GM18951 (cell line): Measurements from ENCODE around the gene IRAG1.

Experiments
- POLR2A ChIP-seq: IDR thresholded peaks from 4 replicates; pipeline ENCODE4 v1.6.1; 2011; ENCODE audit warnings: mild to moderate bottlenecking; ENCODE audit not compliant: insufficient read length, insufficient read depth; ENCODE audit errors: extremely low read depth
- in situ Hi-C: fragments of 300-500 bp; cut with MboI; formaldehyde crosslinking; loops from one replicate; pipeline ENCODE4 v1.12.0; 2022; ENCODE audit warnings: low sequenced_read_pairs, mixed read lengths, inconsistent platforms; ENCODE audit not compliant: unreplicated experiment

IRAG1 gene

GRCh38 chr11:10693509-10694081 is at the start of gene IRAG1:
TSS of gene IRAG1 (minus strand) at chr11:10693755. CDS start at chr11:10693602, 153 bp downstream.
- no peak for TF ChIP-seq POLR2A
- in situ Hi-C loops, result no loop called here

GRCh38 chr11:10742460-10743208 is 49.1 kb upstream of the IRAG1 start:
- in situ Hi-C loops, result no loop called here
- no peak for TF ChIP-seq POLR2A

GRCh38 chr11:10735481-10736475 is 42.2 kb upstream of the IRAG1 start:
- in situ Hi-C loops, result no loop called here
- TF ChIP-seq POLR2A, result no peak

GRCh38 chr11:10731064-10731680 is 37.6 kb upstream of the IRAG1 start:
- in situ Hi-C loops, result loop anchor here (5.0 kb wide), 1 partner anchor 329 kb away; no protein-coding TSS in a partner anchor
- TF ChIP-seq POLR2A, result no peak

GRCh38 chr11:10730151-10730550 is 36.6 kb upstream of the IRAG1 start:
- TF ChIP-seq POLR2A, result no peak
- in situ Hi-C loops, result loop anchor here (5.0 kb wide), 1 partner anchor 328 kb away; no protein-coding TSS in a partner anchor

- TF ChIP-seq POLR2A, result no peak
- in situ Hi-C loops, result no loop called here
Observed at GRCh38 chr11:10728789-10729472, 35.4 kb upstream of the IRAG1 start.

GRCh38 chr11:10728154-10728553 is 34.6 kb upstream of the IRAG1 start:
- no peak for TF ChIP-seq POLR2A
- in situ Hi-C loops, result no loop called here

GRCh38 chr11:10727146-10727851 is 33.7 kb upstream of the IRAG1 start:
- TF ChIP-seq POLR2A, result no peak
- in situ Hi-C loops, result no loop called here

- no peak for TF ChIP-seq POLR2A
- in situ Hi-C loops, result no loop called here
Observed at GRCh38 chr11:10725907-10726253, 32.3 kb upstream of the IRAG1 start.

- no peak for TF ChIP-seq POLR2A
- in situ Hi-C loops, result no loop called here
Observed at GRCh38 chr11:10725114-10725906, 31.8 kb upstream of the IRAG1 start.

- no peak for TF ChIP-seq POLR2A
- in situ Hi-C loops, result no loop called here
Observed at GRCh38 chr11:10722307-10722706, 28.8 kb upstream of the IRAG1 start.
